SK-N-SH (cell line): Measurements from ENCODE around the gene CAPNS1. TPM values are rescaled to one million over a fixed set of nuclear protein-coding genes. Genes with fewer than 3 reads are reported as not detected.

Source experiments
- CTCF ChIA-PET: fragments of 300-600, 350-600 bp; formaldehyde crosslinking; extraction: SDS; loops from one replicate; lab custom pipeline; 2021; lab: Yijun Ruan, JAX
- POLR2A ChIA-PET: fragments of 350-600 bp; sonication (Branson Sonifier 250); formaldehyde crosslinking; extraction: SDS; loops from one replicate; lab custom pipeline; 2020; ENCODE audit warnings: antibody characterized with exemption, inconsistent platforms; lab: Yijun Ruan, JAX
- DNase-seq: peaks from one replicate; pipeline ENCODE4 v3.0.0; 2012
- H2AFZ ChIP-seq: fragments of 200-600 bp; sonication (generic); 2 replicates; pipeline ENCODE4 v1.8.1; 2016; ENCODE audit warnings: antibody characterized with exemption, mild to moderate bottlenecking, low read depth
- H3F3A ChIP-seq: fragments of 200-600 bp; sonication (generic); replicated peaks from 2 replicates; pipeline ENCODE3; 2016; ENCODE audit warnings: antibody characterized with exemption, mild to moderate bottlenecking; ENCODE audit not compliant: insufficient read depth
- H3K27ac ChIP-seq, 2 experiments: fragments of 200-500 bp in 1 of 2; fragments of 200-600 bp in 1 of 2; sonication (Bioruptor generic) in 1 of 2; sonication (generic), shearing (Covaris generic) in 1 of 2; 2 replicates each; pipeline versions ENCODE4 v1.5.1 to v1.6.1; 2014 to 2016; ENCODE audit warnings: low read depth in 2 of 2, inconsistent platforms in 1 of 2, low read length in 1 of 2, mild to moderate bottlenecking in 1 of 2, mixed read lengths in 1 of 2
- H3K27me3 ChIP-seq: fragments of 200-600 bp; sonication (generic), shearing (Covaris generic); 2 replicates; pipeline ENCODE4 v1.6.1; 2016; ENCODE audit warnings: mixed run types; ENCODE audit not compliant: insufficient read depth
- H3K36me3 ChIP-seq, 2 experiments: fragments of 200-500 bp in 1 of 2; fragments of 200-600 bp in 1 of 2; sonication (Bioruptor generic) in 1 of 2; sonication (generic) in 1 of 2; replicated peaks in 1 of 2; 2 replicates each; pipeline versions ENCODE3 to v1.5.1; 2014 to 2016; ENCODE audit warnings: low read length in 1 of 2, mild to moderate bottlenecking in 1 of 2; ENCODE audit not compliant: insufficient read depth in 2 of 2, control insufficient read depth in 1 of 2
- H3K4me1 ChIP-seq, 2 experiments: fragments of 200-500 bp in 1 of 2; fragments of 200-600 bp in 1 of 2; sonication (Bioruptor generic) in 1 of 2; sonication (generic), shearing (Covaris generic) in 1 of 2; 2 replicates each; pipeline versions ENCODE4 v1.5.1 to v1.6.1; 2014 to 2016; ENCODE audit warnings: low read depth in 1 of 2, low read length in 1 of 2, mixed run types in 1 of 2; ENCODE audit not compliant: insufficient read depth in 2 of 2, control insufficient read depth in 1 of 2
- H3K4me2 ChIP-seq: fragments of 200-600 bp; sonication (generic), shearing (Covaris generic); 2 replicates; pipeline ENCODE4 v1.6.1; 2017; ENCODE audit warnings: mixed run types
- H3K4me3 ChIP-seq, 2 experiments: fragments of 200-500 bp in 1 of 2; fragments of 200-600 bp in 1 of 2; sonication (Bioruptor generic) in 1 of 2; sonication (generic), shearing (Covaris generic) in 1 of 2; 2 replicates each; pipeline versions ENCODE4 v1.5.1 to v1.8.1; 2014 to 2016; ENCODE audit warnings: low read depth in 2 of 2, inconsistent platforms in 1 of 2, low read length in 1 of 2, mild to moderate bottlenecking in 1 of 2, mixed read lengths in 1 of 2, moderate library complexity in 1 of 2
- H3K79me2 ChIP-seq: fragments of 200-600 bp; sonication (generic); 2 replicates; pipeline ENCODE4 v1.8.1; 2017; ENCODE audit warnings: mild to moderate bottlenecking; ENCODE audit not compliant: insufficient read depth
- H3K9ac ChIP-seq: fragments of 200-600 bp; sonication (generic); 2 replicates; pipeline ENCODE4 v1.6.1; 2017; ENCODE audit warnings: mixed run types
- H3K9me2 ChIP-seq: fragments of 200-600 bp; sonication (generic); 2 replicates; pipeline ENCODE4 v1.6.1; 2017; ENCODE audit warnings: mixed run types
- H3K9me3 ChIP-seq: fragments of 200-600 bp; sonication (generic); 2 replicates; pipeline ENCODE4 v1.6.1; 2017; ENCODE audit warnings: mixed run types, mild to moderate bottlenecking, moderate library complexity
- H4K20me1 ChIP-seq: fragments of 200-600 bp; sonication (generic); 2 replicates; pipeline ENCODE4 v1.6.1; 2017; ENCODE audit warnings: mild to moderate bottlenecking, mixed run types; ENCODE audit not compliant: insufficient read depth
- ELF1 ChIP-seq: IDR thresholded peaks from 2 replicates; pipeline ENCODE4 v1.4.0; 2012
- EP300 ChIP-seq, 2 experiments: IDR thresholded peaks; 2 replicates each; pipeline versions ENCODE4 v1.4.0 to v1.6.1; 2012; ENCODE audit warnings: borderline replicate concordance in 1 of 2, low read depth in 1 of 2, low read length in 1 of 2
- EZH2phosphoT487 ChIP-seq: fragments of 200-600 bp; sonication (generic); IDR thresholded peaks from 2 replicates; pipeline ENCODE4 v1.6.1; 2017; ENCODE audit warnings: low read depth, mixed run types, mild to moderate bottlenecking, antibody characterized with exemption, moderate library complexity, borderline replicate concordance
- FOSL2 ChIP-seq: IDR thresholded peaks from 2 replicates; pipeline ENCODE4 v1.4.0; 2012; ENCODE audit warnings: low read depth, mild to moderate bottlenecking, moderate library complexity, borderline replicate concordance
- FOXJ3 ChIP-seq: sonication (generic); formaldehyde crosslinking; IDR thresholded peaks from 2 replicates; pipeline ENCODE4 v1.5.1; 2020; ENCODE audit warnings: mild to moderate bottlenecking, missing genetic modification reagents
- GATA2 ChIP-seq: sonication (generic); formaldehyde crosslinking; IDR thresholded peaks from 2 replicates; pipeline ENCODE4 v1.5.0; 2020; ENCODE audit warnings: mild to moderate bottlenecking, missing genetic modification reagents
- MEF2A ChIP-seq: IDR thresholded peaks from 2 replicates; pipeline ENCODE4 v1.4.0; 2012; ENCODE audit warnings: low read depth, borderline replicate concordance
- MXI1 ChIP-seq: IDR thresholded peaks from 2 replicates; pipeline ENCODE4 v1.6.1; 2012; ENCODE audit warnings: mild to moderate bottlenecking, low read depth, low read length, improper control_type of control experiment
- POLR2AphosphoS5 ChIP-seq: IDR thresholded peaks from 2 replicates; pipeline ENCODE4 v1.6.1; 2012; ENCODE audit warnings: low read depth, low read length
- RAD21 ChIP-seq: IDR thresholded peaks from 2 replicates; pipeline ENCODE4 v1.6.1; 2012; ENCODE audit warnings: mild to moderate bottlenecking, low read length
- RCOR1 ChIP-seq: fragments of 150-350 bp; IDR thresholded peaks from 2 replicates; pipeline ENCODE4 v1.6.1; 2017; ENCODE audit warnings: antibody characterized with exemption, low read length
- RFX5 ChIP-seq: IDR thresholded peaks from 2 replicates; pipeline ENCODE4 v1.6.1; 2012; ENCODE audit warnings: mild to moderate bottlenecking, improper control_type of control experiment, low read length
- SIN3A ChIP-seq: IDR thresholded peaks from 2 replicates; pipeline ENCODE4 v1.6.1; 2012; ENCODE audit warnings: low read depth, mild to moderate bottlenecking, low read length, moderate library complexity, borderline replicate concordance
- SMC3 ChIP-seq: IDR thresholded peaks from 2 replicates; pipeline ENCODE4 v1.6.1; 2012; ENCODE audit warnings: low read depth, low read length, improper control_type of control experiment
- TAF1 ChIP-seq: IDR thresholded peaks from 2 replicates; pipeline ENCODE4 v1.6.1; 2012; ENCODE audit warnings: low read depth, mild to moderate bottlenecking, low read length, moderate library complexity, borderline replicate concordance
- TCF12 ChIP-seq: IDR thresholded peaks from 2 replicates; pipeline ENCODE4 v1.4.0; 2012
- TEAD4 ChIP-seq: IDR thresholded peaks from 2 replicates; pipeline ENCODE4 v1.4.0; 2012; ENCODE audit warnings: mild to moderate bottlenecking, borderline replicate concordance; ENCODE audit not compliant: insufficient read depth
- USF1 ChIP-seq: IDR thresholded peaks from 2 replicates; pipeline ENCODE4 v1.4.0; 2012; ENCODE audit warnings: low read depth, borderline replicate concordance
- YY1 ChIP-seq: IDR thresholded peaks from 2 replicates; pipeline ENCODE4 v1.4.0; 2012; ENCODE audit warnings: low read depth, mild to moderate bottlenecking
- ZBTB33 ChIP-seq: IDR thresholded peaks from 2 replicates; pipeline ENCODE4 v1.4.0; 2012; ENCODE audit warnings: low read depth, borderline replicate concordance
- WGBS: methylation state at CpG from one replicate; pipeline ENCODE4 v1.1.6; 2017; ENCODE audit warnings: low lambda C conversion rate; 5-methylcytosine and 5-hydroxymethylcytosine counted together
- polyA plus RNA-seq, 3 experiments: library from polyadenylated mRNA; depleted of rRNA; stranded (reverse); fragments of >200 nt; gene quantifications; 2 replicates each; pipeline ENCODE4 v1.2.3, GENCODE V29; 2012
- TF ChIP-seq, protein P1 (sequence below): IDR thresholded peaks from 2 replicates; pipeline ENCODE4 v1.6.1; 2012; ENCODE audit warnings: mild to moderate bottlenecking, low read depth, low read length, moderate library complexity
- TF ChIP-seq, protein P2 (sequence below): IDR thresholded peaks from 2 replicates; pipeline ENCODE4; 2012
- TF ChIP-seq, protein P3 (sequence below): fragments of 150-350 bp; IDR thresholded peaks from 2 replicates; pipeline ENCODE4 v1.6.1; 2016; ENCODE audit warnings: mild to moderate bottlenecking, low read depth, low read length

Gene CAPNS1
- polyA plus RNA-seq, 1 of the 3 experiments (the other 2 are of a cell fraction), result 999 TPM

DNA sequence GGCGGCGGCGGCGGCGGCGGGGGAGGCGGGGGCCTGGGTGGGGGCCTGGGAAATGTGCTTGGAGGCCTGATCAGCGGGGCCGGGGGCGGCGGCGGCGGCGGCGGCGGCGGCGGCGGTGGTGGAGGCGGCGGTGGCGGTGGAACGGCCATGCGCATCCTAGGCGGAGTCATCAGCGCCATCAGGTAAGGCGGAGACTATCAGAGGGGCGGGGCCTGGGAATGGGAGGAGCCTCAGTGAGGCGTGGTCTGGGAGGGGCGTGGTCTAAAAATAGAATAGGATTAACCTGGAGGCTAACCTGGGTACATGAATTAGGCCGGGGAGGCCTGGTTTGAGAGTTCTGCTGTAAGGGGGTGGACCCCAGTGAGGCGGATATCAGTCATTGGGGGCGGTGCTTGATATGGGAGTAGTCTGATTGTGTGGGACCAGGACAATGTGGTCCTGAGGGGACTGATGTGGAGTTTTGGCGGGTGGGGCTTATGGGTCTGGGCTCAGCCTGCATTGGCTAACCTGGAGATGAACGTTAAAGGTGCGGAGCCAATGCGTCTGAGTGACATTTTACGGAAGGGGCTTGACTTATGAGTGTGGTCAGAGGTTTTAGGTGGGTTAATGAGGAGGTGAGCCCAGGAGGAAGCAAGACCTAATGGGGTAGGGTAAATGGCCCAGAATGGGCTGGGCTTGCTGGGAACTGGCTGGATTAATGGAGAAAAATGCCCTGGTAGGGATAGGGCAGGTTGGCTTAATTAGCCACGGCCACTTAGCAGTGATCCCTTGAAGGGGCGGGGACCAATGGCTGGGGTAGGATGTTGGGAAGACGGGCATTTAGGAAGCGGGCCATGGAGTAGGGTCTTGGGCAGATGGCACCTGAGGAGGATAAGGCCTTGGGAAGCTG lies 1.4 kb downstream of the CAPNS1 start (continued):
- TF ChIP-seq USF1 (no peak), MEF2A (no peak), FOXJ3 (CRISPR knock-in tag) (no peak), EZH2phosphoT487 (no peak), RCOR1 (no peak), FOSL2 (no peak), TAF1 (0 out of 2 replicates have a peak, but pooled peaks have one; percentile 2), TEAD4 (no peak), YY1 (no peak), GATA2 (CRISPR knock-in tag) (no peak), MXI1 (peak; percentile 27), ELF1 (no peak)
- TF ChIP-seq, protein P1, sequence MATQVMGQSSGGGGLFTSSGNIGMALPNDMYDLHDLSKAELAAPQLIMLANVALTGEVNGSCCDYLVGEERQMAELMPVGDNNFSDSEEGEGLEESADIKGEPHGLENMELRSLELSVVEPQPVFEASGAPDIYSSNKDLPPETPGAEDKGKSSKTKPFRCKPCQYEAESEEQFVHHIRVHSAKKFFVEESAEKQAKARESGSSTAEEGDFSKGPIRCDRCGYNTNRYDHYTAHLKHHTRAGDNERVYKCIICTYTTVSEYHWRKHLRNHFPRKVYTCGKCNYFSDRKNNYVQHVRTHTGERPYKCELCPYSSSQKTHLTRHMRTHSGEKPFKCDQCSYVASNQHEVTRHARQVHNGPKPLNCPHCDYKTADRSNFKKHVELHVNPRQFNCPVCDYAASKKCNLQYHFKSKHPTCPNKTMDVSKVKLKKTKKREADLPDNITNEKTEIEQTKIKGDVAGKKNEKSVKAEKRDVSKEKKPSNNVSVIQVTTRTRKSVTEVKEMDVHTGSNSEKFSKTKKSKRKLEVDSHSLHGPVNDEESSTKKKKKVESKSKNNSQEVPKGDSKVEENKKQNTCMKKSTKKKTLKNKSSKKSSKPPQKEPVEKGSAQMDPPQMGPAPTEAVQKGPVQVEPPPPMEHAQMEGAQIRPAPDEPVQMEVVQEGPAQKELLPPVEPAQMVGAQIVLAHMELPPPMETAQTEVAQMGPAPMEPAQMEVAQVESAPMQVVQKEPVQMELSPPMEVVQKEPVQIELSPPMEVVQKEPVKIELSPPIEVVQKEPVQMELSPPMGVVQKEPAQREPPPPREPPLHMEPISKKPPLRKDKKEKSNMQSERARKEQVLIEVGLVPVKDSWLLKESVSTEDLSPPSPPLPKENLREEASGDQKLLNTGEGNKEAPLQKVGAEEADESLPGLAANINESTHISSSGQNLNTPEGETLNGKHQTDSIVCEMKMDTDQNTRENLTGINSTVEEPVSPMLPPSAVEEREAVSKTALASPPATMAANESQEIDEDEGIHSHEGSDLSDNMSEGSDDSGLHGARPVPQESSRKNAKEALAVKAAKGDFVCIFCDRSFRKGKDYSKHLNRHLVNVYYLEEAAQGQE, result no peak

DNA sequence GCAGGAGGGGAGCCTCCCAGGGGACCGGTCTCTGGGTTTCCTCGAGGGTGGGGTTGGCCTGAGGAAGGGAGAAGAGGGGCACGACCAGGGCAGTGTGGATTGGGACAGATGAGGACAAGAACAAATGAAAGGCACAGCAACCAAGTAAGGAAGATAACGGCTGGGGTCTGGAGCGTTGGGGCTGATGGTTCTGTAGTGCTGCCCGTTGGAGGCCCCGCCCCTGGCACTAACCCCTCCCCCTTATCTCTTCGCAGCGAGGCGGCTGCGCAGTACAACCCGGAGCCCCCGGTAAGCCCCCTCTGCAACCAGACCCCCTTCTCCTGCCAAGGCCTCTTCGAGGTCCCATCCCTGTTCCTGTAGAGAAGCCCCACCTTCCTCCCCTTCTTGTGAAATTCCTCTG lies 2.2 kb downstream of the CAPNS1 start:
- Histone ChIP-seq H3K9ac (no peak overlapping the region), H3K4me3 (peak overlapping the region; percentile 80 to 90; a peak in 2 of 4 replicates), H4K20me1 (peaks cover 37% of the 10 kb centered on the region), H3K9me3 (no peaks in the 10 kb centered on the region), H3K79me2 (peaks cover 36% of the 10 kb centered on the region), H3K27ac (no peak overlapping the region), H3K27me3 (no peaks in the 10 kb centered on the region), H3F3A (peaks cover 21% of the 10 kb centered on the region), H3K36me3 (peaks cover 38 to 49% of the 10 kb centered on the region in 2 experiments), H3K9me2 (no peaks in the 10 kb centered on the region), H2AFZ (no peak overlapping the region), H3K4me1 (peaks cover 8 to 9% of the 10 kb centered on the region in 2 experiments; a peak in 3 of 4 replicates), H3K4me2 (peak overlapping the region; percentile 80)
- 93% methylated on average over 14 of the region's 14 CpGs for WGBS
- POLR2A ChIA-PET, result no interaction called here
- DNase-seq, result no peak
- CTCF ChIA-PET, result interaction anchor here (1.1 to 1.2 kb wide), 2 partner anchors 28 to 187 kb away, joined by 3 to 4 read pairs; no protein-coding TSS in a partner anchor
- TF ChIP-seq ELF1, result no peak
- TF ChIP-seq RAD21, result no peak
- no peak for TF ChIP-seq EZH2phosphoT487
- TF ChIP-seq EP300 (IDR thresholded peaks at IDR 0.05; ENCODE audit: borderline replicate concordance in 1 of 2, low read depth in 1 of 2, low read length in 1 of 2), result no peak
- TF ChIP-seq, protein P2, sequence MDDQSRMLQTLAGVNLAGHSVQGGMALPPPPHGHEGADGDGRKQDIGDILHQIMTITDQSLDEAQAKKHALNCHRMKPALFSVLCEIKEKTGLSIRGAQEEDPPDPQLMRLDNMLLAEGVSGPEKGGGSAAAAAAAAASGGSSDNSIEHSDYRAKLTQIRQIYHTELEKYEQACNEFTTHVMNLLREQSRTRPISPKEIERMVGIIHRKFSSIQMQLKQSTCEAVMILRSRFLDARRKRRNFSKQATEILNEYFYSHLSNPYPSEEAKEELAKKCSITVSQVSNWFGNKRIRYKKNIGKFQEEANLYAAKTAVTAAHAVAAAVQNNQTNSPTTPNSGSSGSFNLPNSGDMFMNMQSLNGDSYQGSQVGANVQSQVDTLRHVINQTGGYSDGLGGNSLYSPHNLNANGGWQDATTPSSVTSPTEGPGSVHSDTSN, result no peak
- TF ChIP-seq POLR2AphosphoS5, result no peak
- TF ChIP-seq ZBTB33, result no peak
- TF ChIP-seq, protein P3, sequence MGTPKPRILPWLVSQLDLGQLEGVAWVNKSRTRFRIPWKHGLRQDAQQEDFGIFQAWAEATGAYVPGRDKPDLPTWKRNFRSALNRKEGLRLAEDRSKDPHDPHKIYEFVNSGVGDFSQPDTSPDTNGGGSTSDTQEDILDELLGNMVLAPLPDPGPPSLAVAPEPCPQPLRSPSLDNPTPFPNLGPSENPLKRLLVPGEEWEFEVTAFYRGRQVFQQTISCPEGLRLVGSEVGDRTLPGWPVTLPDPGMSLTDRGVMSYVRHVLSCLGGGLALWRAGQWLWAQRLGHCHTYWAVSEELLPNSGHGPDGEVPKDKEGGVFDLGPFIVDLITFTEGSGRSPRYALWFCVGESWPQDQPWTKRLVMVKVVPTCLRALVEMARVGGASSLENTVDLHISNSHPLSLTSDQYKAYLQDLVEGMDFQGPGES, result no peak
- no peak for TF ChIP-seq SIN3A
- no peak for TF ChIP-seq SMC3
- TF ChIP-seq TCF12, result no peak
- TF ChIP-seq RFX5, result no peak
